Pancreas (tissue), 10 donors: ENCODE measurements around the gene ARPC5L. TPM values are rescaled to one million over a fixed set of nuclear protein-coding genes. Genes with fewer than 3 reads are reported as not detected.
"Not testable (repeated sequence)": the region's sequence is repeated elsewhere in the genome, so short reads cannot be mapped to it uniquely, and the experiment has no call there.

Experiments used
- ATAC-seq, 4 donors: fragments of 200-7000 bp; cut with Tn5 transposase; one replicate each; pipeline versions ENCODE4 v1.8.0 to v1.9.1; 2020; ENCODE audit warnings: mild to moderate bottlenecking in 4 of 4, moderate library complexity in 4 of 4
- DNase-seq, 6 donors: peaks; one replicate each; pipeline ENCODE4 v3.0.0-alpha.2; 2020
- FAIRE-seq: peaks from 2 replicates; lab custom pipeline; 2012; peaks lifted over from hg19 to GRCh38; lab: Jason Lieb, UNC
- H3K27ac ChIP-seq, 4 donors: fragments of 200-600 bp; sonication (generic); 1 replicate in 3 of 4; 2 replicates in 1 of 4; pipeline versions ENCODE4 v1.5.0 to v1.8.0; 2020
- H3K27me3 ChIP-seq, 4 donors: fragments of 200-600 bp; one replicate each; pipeline ENCODE4 v1.8.0; 2021
- H3K36me3 ChIP-seq, 3 donors: fragments of 200-600 bp; sonication (generic) in 1 of 3; one replicate each; pipeline versions ENCODE4 v1.5.0 to v1.8.0; 2020 to 2021
- H3K4me1 ChIP-seq, 3 donors: fragments of 200-600 bp; one replicate each; pipeline ENCODE4 v1.8.0; 2021
- H3K4me3 ChIP-seq, 4 donors: fragments of 200-600 bp; sonication (generic) in 2 of 4; one replicate each; pipeline versions ENCODE4 v1.5.0 to v1.8.0; 2020 to 2021
- H3K9me3 ChIP-seq, 4 donors: fragments of 200-600 bp; one replicate each; pipeline ENCODE4 v1.8.0; 2021
- WGBS, 2 donors: extraction: QIAGEN DNeasy Blood & Tissue Kit; methylation state at CpG; one replicate each; pipeline ENCODE4 v1.1.7; 2013; 5-methylcytosine and 5-hydroxymethylcytosine counted together
- intact Hi-C, 3 donors: fragments of 100-400 bp; cut with DNase I; formaldehyde crosslinking; loops; one replicate each; pipeline versions ENCODE4 v1.11.1 to v1.14.2; 2022
- polyA plus RNA-seq, 2 donors: library from polyadenylated mRNA; stranded (reverse); fragments of 200-250 nt; gene quantifications; one replicate each; pipeline ENCODE4 v1.2.3, GENCODE V29; 2013
- total RNA-seq, 6 donors: library from RNA; stranded (reverse); fragmentation: NEBNext Ultra II Directional in 4 of 6; extraction: Animal tissue kit (Norgen Biotek cat#: 25700) in 4 of 6; gene quantifications; one replicate each; pipeline versions ENCODE4 v1.2.1 to v1.2.4, GENCODE V29; 2021 to 2023
- TF ChIP-seq, protein P1 (sequence below), 4 donors: fragments of 200-600 bp; sonication (generic) in 3 of 4; IDR thresholded peaks; one replicate each; pipeline versions ENCODE4 v1.5.0 to v1.8.0; 2021; ENCODE audit warnings: antibody characterized with exemption in 4 of 4
- donor health status: healthy with polysubstance abuse.
- donor health status: DM: no; HTN: no; CAD: no; lungs with moderate emphysema.
- donor health status: DM: no; HTN: no; CAD: no.
- donor health status: control.
- donor health status: control.
- donor health status: Bipolar disorder and iron deficiency.
- donor health status: DM: yes; HTN: yes; CAD: no.
- donor health status: DM: no; HTN: no; CAD: no.
- donor health status: DM: no; HTN: no; CAD: no.
- donor health status: DM: yes; HTN: yes; CAD: no.

ARPC5L gene
- total and polyA plus RNA-seq, 8 donors: 7.0 to 24.4 (median 12.2) TPM

DNA sequence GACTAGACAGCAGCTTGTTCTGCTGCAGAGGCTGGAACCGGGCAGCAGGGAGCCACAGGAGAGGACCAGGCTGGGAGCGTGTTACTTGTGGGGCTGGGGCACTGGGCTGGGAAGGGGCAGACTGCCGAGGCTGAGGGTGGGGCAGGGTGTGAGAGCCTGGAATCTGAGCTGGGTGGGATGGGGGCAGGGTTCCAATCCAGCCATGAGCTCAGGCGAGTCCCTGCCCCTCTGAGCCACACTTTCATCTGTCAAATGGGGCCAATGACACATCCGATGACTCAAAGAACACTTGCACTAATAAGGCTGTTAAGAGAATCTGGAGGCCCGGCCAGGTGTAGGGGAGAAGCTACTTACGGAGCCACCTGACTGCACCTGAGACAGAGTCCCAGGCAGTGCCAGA lies 27.3 kb upstream of the ARPC5L start:
- no peaks in the 10 kb centered on the region for H3K9me3 ChIP-seq
- no peak overlapping the region for H3K4me3 ChIP-seq
- peak in 2 of 4 donors; percentile 8 to 9 for ATAC-seq
- no peak for FAIRE-seq
- peaks cover 16 to 30% (median 16%) of the 10 kb centered on the region in 3 donors for H3K4me1 ChIP-seq
- TF ChIP-seq, protein P1, sequence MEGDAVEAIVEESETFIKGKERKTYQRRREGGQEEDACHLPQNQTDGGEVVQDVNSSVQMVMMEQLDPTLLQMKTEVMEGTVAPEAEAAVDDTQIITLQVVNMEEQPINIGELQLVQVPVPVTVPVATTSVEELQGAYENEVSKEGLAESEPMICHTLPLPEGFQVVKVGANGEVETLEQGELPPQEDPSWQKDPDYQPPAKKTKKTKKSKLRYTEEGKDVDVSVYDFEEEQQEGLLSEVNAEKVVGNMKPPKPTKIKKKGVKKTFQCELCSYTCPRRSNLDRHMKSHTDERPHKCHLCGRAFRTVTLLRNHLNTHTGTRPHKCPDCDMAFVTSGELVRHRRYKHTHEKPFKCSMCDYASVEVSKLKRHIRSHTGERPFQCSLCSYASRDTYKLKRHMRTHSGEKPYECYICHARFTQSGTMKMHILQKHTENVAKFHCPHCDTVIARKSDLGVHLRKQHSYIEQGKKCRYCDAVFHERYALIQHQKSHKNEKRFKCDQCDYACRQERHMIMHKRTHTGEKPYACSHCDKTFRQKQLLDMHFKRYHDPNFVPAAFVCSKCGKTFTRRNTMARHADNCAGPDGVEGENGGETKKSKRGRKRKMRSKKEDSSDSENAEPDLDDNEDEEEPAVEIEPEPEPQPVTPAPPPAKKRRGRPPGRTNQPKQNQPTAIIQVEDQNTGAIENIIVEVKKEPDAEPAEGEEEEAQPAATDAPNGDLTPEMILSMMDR (IDR thresholded peaks at IDR 0.05): no peak
- peak in 4 of 6 donors; percentile 30 to 74 (median 42) for DNase-seq
- H3K36me3 ChIP-seq: no peaks in the 10 kb centered on the region
- peak overlapping the region in 3 of 4 donors; percentile 26 to 60 (median 33) for H3K27ac ChIP-seq
- H3K27me3 ChIP-seq: no peaks in the 10 kb centered on the region
- WGBS, 2 donors: 74 to 77% methylated on average over 7 of the region's 7 CpGs
- intact Hi-C loops: no loop called here

GRCh38 chr9:124835026-124835557 lies 26.8 kb upstream of the ARPC5L start:
- DNase-seq (peak; percentile 74 to 92 (median 84)), ATAC-seq (peak; percentile 29 to 57 (median 38)), FAIRE-seq (no peak)
- no peaks in the 10 kb centered on the region for H3K36me3 ChIP-seq
- 27 to 34% methylated on average over 13 of the region's 13 CpGs for WGBS, 2 donors
- TF ChIP-seq, protein P1 (IDR thresholded peaks at IDR 0.05): no peak
- H3K4me3 ChIP-seq: no peak overlapping the region
- no peaks in the 10 kb centered on the region for H3K9me3 ChIP-seq
- H3K4me1 ChIP-seq: peaks cover 16 to 32% (median 21%) of the 10 kb centered on the region in 3 donors
- no peaks in the 10 kb centered on the region for H3K27me3 ChIP-seq
- intact Hi-C loops: no loop called here
- H3K27ac ChIP-seq: peak overlapping the region; percentile 16 to 60 (median 30)

- 52 to 66% methylated on average over 5 of the region's 5 CpGs for WGBS, 2 donors
- intact Hi-C loops, H3K4me3 ChIP-seq, ATAC-seq, DNase-seq, FAIRE-seq, H3K27me3 ChIP-seq, H3K27ac ChIP-seq, H3K9me3 ChIP-seq, H3K36me3 ChIP-seq: not testable (repeated sequence)
- peaks cover 16 to 22% (median 16%) of the 10 kb centered on the region in 3 donors for H3K4me1 ChIP-seq
These were observed 23.8 kb upstream of the ARPC5L start for GRCh38 chr9:124838132-124838531.

DNA sequence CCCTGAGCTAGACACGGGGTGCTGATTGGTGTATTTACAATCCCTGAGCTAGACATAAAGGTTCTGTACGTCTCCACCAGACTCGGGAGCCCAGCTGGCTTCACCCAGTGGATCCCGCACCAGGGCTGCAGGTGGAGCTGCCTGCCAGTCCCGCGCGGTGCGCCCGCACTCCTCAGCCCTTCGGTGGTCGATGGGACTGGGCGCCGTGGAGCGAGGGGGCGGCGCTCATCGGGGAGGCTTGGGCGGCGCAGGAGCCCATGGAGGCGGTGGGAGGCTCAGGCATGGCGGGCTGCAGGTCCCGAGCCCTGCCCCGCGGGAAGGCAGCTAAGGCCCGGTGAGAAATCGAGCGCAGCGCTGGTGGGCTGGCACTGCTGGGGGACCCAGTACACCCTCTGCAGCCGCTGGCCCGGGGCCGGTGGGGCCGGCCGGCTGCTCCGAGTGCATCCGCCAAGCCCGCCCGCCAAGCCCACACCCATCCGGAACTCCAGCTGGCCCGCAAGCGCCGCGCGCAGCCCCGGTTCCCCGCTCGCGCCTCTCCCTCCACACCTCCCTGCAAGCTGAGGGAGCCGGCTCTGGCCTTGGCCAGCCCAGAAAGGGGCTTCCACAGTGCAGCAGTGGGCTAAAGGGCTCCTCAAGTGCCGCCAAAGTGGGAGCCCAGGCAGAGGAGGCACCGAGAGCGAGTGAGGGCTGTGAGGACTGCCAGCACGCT lies 23.2 kb upstream of the ARPC5L start:
- intact Hi-C loops, FAIRE-seq, H3K9me3 ChIP-seq, H3K4me3 ChIP-seq, H3K36me3 ChIP-seq, ATAC-seq, H3K27ac ChIP-seq, DNase-seq, H3K27me3 ChIP-seq: not testable (repeated sequence)
- 75 to 77% methylated on average over 30 to 46 of the region's 52 CpGs for WGBS, 2 donors
- H3K4me1 ChIP-seq: peaks cover 16 to 22% (median 16%) of the 10 kb centered on the region in 3 donors

GRCh38 chr9:124839612-124840299 lies 22.2 kb upstream of the ARPC5L start:
- Histone ChIP-seq H3K4me1 (peaks cover 15 to 21% (median 15%) of the 10 kb centered on the region in 3 donors), H3K27me3 (no peaks in the 10 kb centered on the region), H3K27ac (no peak overlapping the region), H3K9me3 (no peaks in the 10 kb centered on the region), H3K36me3 (no peaks in the 10 kb centered on the region), H3K4me3 (no peak overlapping the region)
- FAIRE-seq: no peak
- DNase-seq: no peak
- intact Hi-C loops: no loop called here
- 45 to 53% methylated on average over 12 of the region's 12 CpGs for WGBS, 2 donors
- TF ChIP-seq, protein P1 (IDR thresholded peaks at IDR 0.05): peak; percentile 19 to 44 (median 24)
- peak; percentile 26 to 47 (median 40) for ATAC-seq
